ENCODE measurements around the gene ADTRP.
"Not testable (repeated sequence)": the region's sequence is repeated elsewhere in the genome, so short reads cannot be mapped to it uniquely, and the experiment has no call there.

GRCh38 chr6:11680479-11680878 lies 98.1 kb downstream of the ADTRP start:
- TF ChIP-seq POLR2A, CTCF (IDR thresholded peaks at IDR 0.05): not testable (repeated sequence)
